HG03521 (cell line): ENCODE measurements around the gene MACROD2.
A peak's percentile ranks its signal among the peaks of the same experiment; 100 is the strongest.

ENCODE experiments used
- ATAC-seq: cut with Tn5 transposase; IDR thresholded peaks from one replicate; pipeline ENCODE4 v1.9.1; 2021; ENCODE audit warnings: mild to moderate bottlenecking, moderate library complexity; ENCODE audit not compliant: unreplicated experiment

Gene MACROD2

DNA sequence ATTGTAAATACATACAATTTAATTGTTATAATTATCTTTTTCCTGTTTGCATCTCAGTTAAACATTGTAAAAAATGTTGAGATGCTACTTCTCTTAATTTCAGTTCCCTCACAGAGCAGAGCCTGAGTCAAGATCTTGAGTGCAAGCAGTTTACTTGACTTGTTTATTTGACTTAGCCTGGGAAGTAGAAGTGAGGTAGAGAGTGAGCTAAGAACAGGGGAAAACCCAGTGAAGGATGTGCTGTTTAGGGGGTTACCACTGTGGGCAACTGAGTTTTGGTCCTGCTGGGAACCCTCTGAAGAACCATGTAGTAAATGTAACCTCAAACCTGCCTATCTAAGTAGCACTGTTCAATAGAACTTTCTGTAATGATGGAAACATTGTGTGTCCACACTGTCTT lies 837.3 kb downstream of the MACROD2 start:
- peak; percentile 50 for ATAC-seq

DNA sequence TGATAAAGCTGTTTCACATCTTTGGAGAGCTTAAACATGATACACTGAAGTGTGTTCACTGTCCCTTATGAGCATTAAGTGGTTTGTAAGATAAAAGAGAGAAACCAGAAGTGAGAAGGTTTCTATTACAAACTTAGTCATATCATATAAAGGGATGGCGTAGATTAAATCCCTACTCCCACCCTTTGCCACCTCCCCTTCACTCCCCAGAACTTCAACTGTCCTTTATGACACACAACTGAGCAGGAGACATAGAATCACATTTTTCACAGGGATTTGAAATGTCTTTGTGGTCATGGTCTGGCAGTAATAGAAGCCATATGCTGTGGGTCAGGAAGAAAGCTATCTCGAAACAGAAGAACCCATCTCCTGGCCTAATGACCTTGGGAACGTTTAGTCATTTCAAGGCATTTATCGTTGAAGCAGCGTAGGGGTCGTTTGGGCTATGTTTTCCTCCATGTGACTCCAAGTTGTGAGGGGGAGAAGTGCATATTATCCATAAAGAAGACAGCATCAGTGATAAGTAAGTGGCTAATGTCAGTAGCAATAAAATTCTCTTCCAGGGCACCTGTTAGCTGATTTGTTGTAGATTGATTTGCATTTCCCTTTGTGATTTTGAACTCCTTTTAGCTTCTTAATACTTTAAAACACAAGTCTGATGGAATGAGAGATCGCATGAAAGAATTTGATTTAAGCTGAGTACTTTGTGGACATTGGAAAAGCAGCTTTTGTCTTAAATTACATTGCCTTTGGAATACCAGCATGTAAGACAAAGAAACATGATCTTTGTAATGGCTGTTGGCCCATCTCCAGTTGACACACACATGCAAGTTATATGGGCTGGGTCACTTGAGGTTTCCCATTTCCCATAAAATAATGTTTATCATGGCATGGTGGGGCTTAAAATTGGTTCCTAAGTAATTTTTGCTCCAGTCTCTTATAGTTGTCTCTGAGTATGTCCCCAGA lies 843.6 kb downstream of the MACROD2 start:
- ATAC-seq, result no peak

DNA sequence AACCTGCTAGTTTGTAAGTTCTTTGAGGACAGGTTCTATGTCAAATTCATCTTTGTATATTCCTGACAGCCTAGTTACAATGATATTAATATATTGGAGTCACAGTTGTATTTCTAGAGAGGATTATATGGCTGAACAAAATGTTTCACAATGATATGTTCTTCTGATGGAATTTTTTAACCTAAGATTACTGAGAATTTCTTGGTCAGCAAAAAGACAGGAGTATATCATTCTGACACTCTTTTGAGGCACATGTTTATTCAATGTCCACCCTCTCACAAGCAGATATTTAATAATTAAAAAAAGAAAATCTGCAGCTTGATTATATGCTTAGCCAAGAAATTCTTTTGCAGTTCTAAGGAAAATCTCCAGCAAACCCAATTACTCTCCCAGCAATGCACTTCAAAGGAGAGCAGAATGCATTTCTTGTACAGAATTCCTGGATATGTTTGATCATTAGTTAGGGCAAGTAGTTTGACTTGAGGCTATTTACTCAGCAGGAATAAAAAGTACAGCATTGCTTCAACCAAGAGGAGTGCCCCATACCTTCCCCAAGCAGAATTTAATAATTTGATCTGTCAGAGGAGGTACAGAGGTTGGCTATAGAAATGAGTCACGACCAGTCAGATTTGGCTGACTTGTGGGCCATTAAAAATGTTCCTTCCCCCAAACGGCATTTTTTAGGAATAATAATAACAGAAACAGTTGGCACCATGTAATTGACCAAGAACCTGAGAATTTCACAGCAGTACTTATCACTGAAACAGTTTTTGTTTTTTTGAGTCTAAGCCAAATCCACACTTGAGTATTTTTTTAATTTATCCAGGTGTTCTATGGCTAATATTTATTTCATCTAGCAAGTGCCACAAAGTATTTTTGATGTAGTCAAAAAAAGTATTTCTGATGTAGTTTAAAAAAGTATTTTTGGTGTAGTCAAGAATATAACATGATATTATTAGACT lies 850.2 kb downstream of the MACROD2 start:
- ATAC-seq, result no peak

DNA sequence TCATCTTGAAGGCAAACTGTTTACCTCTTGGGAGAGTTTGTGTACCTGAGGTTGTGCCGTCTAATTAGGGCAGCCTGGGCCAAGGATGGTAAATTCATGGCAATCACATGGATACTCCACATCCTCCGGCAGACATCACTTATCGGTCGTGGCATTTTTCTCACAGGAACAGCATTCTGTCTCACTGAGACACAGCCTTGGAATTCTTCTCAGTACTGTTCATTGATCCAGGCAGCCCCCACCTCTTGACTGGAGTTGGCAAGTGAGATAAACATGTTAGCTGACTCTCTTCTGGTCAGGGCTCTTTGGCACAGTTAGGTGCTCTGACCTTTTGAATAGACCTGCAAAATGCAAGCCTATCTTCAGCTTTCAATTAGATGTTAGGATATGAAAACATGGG lies 853.5 kb downstream of the MACROD2 start:
- ATAC-seq, result no peak

DNA sequence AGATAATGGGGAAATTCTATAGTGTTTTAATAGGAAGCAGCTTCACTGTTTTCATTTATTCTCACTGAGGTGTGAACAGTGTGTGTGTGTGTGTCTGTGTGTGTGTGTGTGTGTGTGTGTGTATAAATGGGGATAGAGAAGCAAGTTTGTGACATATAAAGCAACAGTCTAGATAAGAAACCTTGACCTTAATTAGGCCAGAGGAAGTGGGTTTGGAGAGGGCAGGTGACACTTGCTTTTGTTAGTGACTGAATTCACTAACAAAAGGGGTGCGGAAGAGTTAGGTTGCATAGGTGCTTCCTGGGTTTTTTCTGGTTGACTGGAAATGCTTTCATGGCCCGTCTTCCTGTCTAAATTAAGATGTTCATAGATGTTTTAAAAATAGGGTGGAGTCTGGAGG lies 857.8 kb downstream of the MACROD2 start:
- ATAC-seq, result no peak

DNA sequence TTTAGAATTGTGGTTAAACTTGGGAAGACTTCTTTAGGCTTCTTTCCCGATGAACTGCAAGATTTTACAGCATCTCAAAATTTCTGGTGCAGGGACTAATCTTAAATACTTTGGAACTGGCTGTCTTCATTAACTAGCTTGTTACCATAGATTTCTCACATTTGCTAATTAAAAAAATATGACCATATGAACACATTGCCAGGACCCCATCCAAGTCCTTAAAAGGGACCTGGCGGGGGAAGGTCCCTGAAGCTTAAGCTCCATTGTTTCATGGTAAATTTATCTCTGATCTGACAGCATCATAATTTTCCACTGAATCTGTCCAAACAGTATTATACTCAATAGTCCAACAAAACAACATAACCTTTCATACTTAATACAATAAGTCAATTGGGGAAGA lies 859.9 kb downstream of the MACROD2 start:
- no peak for ATAC-seq

DNA sequence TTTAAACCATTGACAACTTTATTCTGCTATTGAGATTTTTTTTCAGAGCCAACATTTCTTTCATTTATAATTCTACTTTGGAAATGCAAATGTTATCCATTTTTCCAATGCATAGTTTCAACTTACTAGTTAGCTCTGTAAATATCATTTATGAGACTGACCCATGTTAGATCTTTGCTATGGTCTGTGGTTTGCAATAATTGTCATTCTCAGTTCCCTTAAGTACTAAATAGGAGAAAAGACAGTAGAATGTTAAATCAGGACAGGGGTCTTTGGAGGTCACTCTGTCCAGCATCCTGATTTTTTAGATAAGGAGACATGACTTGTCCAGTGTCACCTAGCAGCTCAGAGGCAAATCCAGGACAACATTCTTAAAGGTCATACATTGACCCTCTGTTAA lies 864.3 kb downstream of the MACROD2 start:
- ATAC-seq, result no peak

DNA sequence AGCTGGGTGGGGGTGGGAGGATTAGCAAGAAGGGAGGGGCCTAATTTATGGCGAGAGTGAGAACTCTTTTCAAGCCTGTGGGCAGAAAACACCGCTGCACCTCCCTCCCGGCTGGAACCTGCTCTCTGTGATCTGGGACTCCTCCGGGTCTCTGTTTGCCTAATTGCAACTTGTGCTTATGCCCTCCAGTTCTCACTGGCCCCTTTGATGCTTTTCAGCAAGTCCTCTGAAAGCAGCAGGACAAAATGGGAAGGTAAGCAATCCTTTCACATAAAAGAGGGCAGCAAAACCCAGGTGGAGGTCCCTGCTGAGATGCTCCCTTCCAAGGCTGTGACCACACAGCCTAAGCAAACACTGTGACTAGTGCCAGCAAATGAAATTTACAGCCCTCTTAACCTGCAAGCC lies 865.1 kb downstream of the MACROD2 start:
- no peak for ATAC-seq

DNA sequence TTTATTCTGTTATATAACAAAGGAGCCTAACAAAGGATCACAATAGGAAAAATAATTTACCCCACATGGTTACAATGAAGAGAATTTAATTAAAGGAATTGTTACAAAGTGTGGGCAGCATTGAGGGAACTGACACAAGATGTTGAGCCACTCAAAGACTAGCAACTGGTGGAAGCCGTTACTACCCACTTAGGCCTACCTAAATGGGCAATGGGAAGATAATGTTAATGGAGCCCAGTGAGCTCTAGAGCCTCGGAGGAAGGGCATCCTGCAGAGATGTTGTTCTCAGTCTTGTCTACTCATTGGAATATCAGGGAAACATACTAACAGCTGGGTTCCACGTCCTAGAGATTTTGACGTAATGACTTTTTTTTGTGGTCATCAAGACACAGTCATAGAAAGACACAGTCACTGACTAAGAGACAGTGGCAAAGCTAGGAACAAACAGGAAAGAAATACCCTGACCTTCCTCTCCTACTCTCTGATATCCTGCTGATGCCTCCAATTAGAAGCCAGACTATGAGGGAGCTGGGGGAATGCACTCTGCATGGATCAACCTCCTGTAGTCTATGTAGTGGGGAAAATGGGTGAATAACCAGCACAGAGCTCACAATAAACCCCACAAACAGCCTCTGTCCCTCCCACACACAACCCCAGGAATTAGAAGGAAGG lies 865.8 kb downstream of the MACROD2 start:
- no peak for ATAC-seq

DNA sequence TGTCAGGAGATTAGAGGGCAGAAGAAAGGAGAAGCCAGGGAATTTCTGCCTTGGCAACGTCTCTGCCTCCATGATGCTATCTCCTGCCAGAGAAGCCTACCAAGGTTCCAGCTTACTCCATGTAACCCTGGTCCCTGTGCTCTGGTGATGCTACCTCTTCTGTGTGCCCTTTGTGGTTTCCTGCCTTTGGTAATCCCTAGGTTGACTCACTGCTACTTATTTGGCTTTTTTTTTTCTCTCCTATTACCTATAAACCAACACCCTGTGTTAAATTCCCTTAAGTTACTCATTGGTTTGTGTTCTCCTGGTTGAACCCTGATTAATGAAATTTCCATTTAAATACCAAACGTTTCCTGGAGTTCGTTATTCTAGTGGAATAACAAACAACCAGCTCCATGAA lies 869.9 kb downstream of the MACROD2 start:
- ATAC-seq, result no peak

DNA sequence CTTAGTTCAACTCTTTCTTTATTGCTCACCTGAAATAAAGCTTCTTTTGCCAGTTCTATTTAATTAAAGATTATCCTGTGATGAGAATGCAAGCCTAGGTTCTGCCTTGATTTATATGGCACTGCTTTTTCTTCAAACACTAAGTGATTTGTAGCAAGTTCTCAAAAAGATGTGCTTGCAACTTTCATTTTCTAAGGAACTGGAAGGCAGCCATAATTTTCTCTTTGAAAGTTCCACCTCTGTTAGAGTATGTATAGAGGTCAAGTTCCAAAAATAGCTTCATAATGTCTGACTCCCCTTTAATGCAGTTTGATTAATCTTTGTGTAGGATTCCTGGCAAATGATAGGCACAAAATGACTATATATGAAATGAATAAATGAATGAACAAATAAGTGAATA lies 870.4 kb downstream of the MACROD2 start:
- no peak for ATAC-seq

DNA sequence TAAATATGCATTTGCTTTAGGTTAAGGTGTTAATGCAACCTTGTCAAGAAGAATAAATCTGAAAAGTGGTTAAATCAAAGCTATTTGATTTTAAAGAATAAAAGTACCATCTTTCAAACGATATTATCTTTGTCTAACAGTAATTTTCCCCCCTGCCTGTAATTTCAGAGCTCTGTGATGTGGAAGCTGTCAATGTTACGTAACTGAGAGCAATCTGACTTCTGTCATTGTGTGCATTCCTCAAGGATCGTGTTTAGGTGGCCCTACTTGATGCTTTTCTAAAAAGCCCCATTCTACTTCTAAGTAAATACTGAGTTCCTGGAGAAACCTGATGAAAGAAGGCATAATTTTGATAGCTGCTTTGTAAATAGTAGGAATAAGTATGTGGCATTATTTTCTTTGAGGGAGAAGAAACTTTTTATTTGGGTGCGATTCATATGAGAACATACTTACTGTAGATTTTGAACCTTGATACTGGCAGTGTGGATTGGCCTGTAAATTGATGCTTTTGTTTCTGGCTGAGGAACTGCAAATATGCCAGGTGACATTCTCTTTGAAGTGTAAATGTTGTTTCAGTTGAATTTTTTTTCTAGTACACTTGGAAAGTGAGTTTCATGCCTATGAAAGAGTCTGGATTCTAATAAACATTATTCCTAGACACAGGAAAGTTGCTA lies 871.7 kb downstream of the MACROD2 start:
- no peak for ATAC-seq

DNA sequence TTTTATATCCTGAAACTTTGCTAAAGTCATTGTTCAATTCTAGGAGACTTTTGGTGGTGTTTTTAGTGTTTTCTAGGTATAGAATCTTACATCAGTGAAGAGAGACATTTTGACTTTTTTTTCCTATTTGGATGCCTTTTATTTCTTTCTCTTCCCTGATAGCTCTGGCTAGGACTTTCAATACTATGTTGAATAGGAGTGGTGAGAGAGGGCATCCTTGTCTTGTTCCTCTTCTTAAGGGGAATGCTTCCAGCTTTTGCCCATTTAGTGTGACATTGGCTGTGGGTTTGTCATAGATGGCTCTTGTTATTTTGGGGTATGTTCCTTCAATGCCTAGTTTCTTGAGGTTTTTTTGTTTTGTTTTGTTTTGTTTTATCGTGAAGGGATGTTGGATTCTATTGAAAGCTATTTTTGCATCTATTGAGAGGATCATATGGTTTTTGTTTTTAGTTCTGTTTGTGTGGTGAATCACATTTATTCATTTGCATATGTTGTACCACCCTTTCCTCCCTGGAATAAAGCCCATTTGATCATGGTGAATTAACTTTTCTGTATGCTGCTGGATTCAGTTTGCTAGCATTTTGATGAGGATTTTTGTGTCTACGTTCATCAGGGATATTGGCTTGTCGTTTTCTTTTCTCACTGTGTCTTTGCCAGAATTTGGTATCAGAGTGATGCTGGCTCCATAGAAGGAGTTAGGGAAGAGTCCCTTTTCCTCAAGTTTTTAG lies 882.1 kb downstream of the MACROD2 start:
- no peak for ATAC-seq

DNA sequence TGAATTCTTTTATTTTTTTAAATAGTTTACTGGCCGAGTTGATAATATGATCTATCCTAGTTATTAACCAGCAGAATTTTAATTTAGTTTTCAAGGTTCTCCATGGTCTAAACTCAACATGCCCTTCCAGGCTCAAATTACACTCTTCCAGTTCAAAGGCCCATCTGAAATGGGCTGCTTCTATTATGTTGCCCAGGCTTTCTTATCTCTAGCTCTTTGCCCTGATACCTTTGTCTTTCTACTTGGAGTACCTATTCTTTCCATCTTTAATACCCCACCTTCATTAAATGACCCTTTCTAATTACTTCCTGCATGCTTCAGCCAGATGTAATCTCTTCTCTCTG lies 883.3 kb downstream of the MACROD2 start:
- no peak for ATAC-seq

DNA sequence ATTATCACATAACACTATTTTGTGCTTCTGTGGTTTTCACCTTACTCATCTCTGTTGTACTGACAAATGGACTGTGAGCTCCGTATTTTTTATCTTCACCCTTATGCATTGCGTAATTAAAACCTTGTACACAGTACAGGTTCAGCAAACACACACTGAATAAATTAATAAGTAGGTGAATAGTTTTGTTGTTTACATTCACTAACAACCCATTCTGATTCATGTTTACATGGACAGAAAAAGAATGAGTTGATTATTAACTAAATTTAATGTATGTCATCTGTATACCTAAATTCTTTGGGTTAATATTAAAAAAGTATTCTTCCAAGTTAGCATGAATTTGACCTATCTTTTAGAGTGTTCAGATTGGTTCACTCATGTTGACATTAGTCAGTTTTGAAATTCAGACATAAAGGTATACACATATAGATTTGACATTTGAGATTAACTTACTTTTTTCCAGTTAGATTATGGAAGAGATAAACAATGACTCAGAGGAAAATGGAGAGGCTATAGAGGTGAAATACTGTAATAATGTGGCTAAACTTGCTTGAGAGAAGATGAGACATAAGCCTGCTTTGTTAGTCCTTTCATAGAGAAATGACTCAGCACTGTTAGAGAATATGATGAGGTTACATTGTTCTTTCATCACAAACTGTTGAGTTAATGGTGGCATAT lies 883.8 kb downstream of the MACROD2 start:
- peak; percentile 53 for ATAC-seq

DNA sequence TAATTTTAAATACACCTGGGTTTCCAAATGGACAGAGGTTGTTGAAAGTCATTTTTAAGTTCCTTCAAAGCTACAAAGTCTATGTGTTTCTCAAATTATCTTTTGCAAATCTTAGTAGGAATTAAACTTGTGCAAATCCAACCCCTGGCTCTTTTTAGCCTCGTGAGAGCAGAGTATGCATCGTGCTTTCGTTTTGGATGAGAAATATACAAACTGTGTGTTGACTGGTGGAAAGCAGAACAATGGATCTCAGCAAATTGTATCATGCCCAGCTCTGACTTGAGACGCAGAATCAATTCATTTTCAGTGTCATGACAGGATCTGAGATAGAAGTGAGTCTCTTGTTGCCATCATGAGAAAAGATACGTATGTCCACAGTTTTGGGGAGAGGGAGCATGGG lies 884.5 kb downstream of the MACROD2 start:
- no peak for ATAC-seq

DNA sequence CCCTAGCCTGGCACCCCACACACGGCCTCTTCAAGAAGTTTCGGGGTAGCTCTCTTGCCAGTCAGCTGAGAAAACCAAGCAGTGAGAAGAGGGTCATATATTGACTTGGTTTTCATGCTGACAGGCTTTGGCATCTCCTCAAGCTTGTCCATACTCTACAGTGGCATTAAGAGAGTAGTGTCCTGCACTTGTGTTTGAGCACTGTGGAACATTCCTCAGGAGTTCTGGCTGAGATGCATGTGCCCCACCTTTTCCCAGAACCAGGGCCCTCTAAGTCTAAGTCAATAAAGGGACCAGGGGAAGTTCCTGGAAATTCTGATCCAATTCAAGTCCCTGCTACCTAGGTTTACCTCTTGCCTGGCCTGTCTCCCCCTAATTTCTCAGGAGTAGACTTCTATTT lies 886.2 kb downstream of the MACROD2 start:
- no peak for ATAC-seq

DNA sequence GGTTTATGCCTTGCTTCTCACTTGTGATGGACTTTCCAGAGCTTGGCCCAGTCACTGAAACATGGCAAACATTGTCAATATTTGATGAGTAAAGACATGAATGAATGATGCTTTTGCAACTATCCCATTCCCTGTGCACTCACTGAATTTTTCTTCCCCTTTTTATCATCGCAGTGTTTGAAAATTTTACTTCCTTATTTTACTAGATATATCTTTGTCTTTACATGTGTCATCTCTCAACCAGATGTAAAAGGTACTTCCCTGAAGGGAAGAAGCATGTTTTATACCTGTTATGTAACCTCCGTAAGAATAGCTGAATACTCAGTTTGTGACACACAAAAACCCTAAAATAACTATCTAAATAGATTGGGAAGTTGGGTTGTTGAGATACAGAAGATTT lies 886.8 kb downstream of the MACROD2 start:
- no peak for ATAC-seq

DNA sequence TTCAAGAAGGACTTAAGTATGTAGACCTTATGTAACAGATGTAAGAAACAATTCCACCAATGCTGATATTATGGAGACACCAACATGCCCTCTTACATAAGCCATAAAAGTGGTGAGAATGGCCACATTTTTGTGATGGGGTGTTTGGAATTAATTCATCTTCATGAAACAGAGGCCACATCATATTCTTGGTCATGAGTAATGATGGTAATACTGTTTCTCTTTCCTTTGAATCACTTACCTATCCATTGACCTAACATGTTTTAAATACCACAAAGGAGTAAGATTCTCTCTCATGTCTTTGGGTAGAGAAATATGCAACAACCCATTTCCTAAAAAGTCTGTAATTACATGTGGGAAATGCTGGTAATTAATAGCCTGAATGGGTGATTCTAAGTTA lies 887.5 kb downstream of the MACROD2 start:
- no peak for ATAC-seq
